Brain microvascular endothelial cell (primary cell): ENCODE results near the gene FRMD8.

Source experiments
- DNase-seq: peaks from one replicate; pipeline ENCODE4 v3.0.0-alpha.2; 2020
- H3K27ac ChIP-seq: fragments of 250-450 bp; sonication (Bioruptor Pico); 2 replicates; pipeline ENCODE4 v1.5.1; 2020; ENCODE audit warnings: mild to moderate bottlenecking, moderate library complexity
- H3K27me3 ChIP-seq: fragments of 250-450 bp; sonication (Bioruptor Pico); replicated peaks from 2 replicates; pipeline ENCODE4 v1.5.1; 2020; ENCODE audit warnings: mild to moderate bottlenecking
- H3K36me3 ChIP-seq: fragments of 250-450 bp; sonication (Bioruptor Pico); replicated peaks from 2 replicates; pipeline ENCODE4 v1.5.1; 2020; ENCODE audit warnings: mild to moderate bottlenecking
- H3K4me3 ChIP-seq: 2 replicates; pipeline ENCODE4 v1.5.1; 2011; ENCODE audit warnings: low read depth, mild to moderate bottlenecking, control low read depth, low read length, moderate library complexity
- in situ Hi-C: cut with HindIII; loops from 2 replicates; pipeline ENCODE4 v1.10.0; 2017; ENCODE audit warnings: low sequenced_read_pairs, low pct_ligation_motif_present
- TF ChIP-seq, protein P1 (sequence below): IDR thresholded peaks from 2 replicates; pipeline ENCODE4 v1.5.1; 2011; ENCODE audit warnings: low read depth, mild to moderate bottlenecking, moderate library complexity, low read length, control low read depth, inconsistent platforms; ENCODE audit errors: missing control alignments

Gene FRMD8

DNA sequence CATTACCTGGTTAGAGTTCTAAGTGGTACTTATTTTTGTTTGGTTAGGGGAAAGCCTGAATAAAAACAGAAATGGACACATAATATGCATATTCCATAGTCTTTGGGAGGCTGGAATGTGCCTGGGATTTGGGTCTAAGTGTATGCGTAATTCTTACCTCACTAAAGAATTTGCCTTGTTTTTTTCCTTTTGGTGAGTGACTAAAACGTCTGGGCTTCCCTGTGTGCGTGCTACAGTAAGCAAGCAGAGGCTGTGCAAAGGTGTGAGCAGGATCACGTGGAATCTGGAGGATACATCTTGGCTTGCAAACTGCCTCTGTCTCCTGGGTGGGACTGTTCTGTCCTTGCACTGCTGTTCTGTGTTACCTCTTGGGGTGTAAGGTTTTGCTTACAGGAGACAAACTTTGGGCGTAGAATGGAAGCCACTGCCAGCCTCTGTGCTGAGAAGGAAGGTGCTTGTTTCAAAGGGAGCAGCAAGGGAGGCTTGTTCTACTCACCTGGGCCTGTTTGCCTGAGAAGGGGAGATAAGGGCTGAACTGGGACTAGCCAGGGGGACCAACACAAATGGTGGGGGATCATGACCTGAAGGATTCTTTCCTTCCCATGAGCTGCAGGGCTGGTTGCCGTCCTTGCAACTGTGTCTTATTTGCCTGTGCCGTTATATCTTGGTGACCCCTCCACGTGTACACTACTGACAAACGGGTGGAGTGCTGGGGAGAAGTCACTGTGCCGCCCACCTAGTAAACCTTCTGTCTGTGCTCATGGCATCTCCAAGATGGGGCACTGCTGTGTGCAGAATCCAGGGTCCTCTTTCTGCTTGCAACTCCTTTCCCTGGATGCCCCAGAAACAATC, 40.6 kb downstream of the FRMD8 start:
- peak; percentile 61 for DNase-seq
- no peaks in the 10 kb centered on the region for H3K27me3 ChIP-seq
- peak overlapping the region; percentile 100 for H3K27ac ChIP-seq
- TF ChIP-seq, protein P1, sequence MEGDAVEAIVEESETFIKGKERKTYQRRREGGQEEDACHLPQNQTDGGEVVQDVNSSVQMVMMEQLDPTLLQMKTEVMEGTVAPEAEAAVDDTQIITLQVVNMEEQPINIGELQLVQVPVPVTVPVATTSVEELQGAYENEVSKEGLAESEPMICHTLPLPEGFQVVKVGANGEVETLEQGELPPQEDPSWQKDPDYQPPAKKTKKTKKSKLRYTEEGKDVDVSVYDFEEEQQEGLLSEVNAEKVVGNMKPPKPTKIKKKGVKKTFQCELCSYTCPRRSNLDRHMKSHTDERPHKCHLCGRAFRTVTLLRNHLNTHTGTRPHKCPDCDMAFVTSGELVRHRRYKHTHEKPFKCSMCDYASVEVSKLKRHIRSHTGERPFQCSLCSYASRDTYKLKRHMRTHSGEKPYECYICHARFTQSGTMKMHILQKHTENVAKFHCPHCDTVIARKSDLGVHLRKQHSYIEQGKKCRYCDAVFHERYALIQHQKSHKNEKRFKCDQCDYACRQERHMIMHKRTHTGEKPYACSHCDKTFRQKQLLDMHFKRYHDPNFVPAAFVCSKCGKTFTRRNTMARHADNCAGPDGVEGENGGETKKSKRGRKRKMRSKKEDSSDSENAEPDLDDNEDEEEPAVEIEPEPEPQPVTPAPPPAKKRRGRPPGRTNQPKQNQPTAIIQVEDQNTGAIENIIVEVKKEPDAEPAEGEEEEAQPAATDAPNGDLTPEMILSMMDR: no peak
- peak overlapping the region; percentile 96 for H3K4me3 ChIP-seq
- in situ Hi-C loops: no loop called here
- H3K36me3 ChIP-seq: peaks cover 56% of the 10 kb centered on the region

DNA sequence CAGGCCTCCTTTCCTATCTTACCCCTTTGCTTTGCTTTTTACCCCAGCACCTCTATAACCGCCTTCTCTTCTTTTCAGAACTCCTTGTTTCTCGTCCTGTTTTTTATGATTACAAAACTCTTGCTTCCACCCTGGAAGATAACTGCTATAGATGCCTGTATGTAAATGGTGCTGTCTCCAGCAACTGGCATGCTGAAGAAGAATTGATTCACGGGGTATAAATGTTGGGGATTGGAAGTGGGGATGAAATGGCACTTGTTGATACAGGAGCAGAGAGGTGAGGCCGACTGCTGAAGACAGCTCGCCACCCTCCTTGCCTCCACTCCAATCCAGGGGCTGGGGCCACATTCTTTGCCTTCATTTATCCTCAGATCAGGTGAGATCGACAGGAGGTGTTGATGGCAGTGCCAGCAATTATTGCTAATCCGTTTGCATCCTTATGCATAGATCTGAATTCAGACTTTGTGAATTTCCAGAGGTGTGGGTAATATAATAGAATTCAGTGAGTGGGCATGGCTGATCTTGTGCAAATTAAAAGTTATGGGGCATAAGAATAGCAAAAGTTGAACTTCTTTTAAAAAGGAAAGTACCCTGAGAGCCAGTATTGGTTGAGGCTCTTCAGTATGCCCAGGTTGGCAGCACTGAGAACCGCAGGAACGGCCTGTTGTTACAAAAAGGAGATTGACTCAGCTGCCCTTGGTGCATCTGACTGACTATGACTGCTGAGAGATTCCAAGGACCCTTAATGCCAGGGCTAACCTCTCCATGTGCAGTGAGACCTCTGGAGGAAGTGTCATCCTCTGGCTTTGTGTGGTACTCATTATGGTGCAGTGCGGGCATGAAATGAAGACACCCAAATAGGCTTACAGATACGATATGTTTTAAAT, 41.5 kb downstream of the FRMD8 start:
- Histone ChIP-seq H3K27ac (peak overlapping the region; percentile 100), H3K36me3 (peaks cover 56% of the 10 kb centered on the region), H3K27me3 (no peaks in the 10 kb centered on the region), H3K4me3 (peak overlapping the region; percentile 96)
- TF ChIP-seq, protein P1: no peak
- peak; percentile 68 for DNase-seq
- in situ Hi-C loops: no loop called here

DNA sequence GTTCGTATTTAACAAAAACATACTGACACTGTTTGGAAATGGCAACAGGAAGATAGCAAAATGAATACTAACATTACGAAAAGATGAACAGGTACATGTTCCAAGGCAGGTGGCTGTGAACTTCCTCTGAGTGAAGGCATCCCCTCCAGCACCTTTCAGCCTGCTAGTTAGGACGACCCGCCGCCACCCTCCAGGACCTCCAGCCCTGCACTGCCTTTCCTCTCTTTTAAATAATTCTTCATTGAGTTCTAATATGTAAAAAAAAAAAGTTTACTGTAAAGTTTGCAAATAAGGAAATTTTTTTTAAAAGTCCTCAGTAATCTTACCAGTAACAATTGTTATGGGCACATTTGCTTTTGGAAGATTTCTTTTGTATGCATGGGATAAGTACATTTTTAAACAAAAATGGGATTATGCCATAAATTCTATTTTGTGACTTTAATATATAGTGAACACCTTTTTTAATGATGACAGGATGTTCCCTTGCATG, 42.2 kb downstream of the FRMD8 start:
- peaks cover 54% of the 10 kb centered on the region for H3K36me3 ChIP-seq
- no peaks in the 10 kb centered on the region for H3K27me3 ChIP-seq
- in situ Hi-C loops: no loop called here
- H3K27ac ChIP-seq: peak overlapping the region; percentile 100
- DNase-seq: no peak
- TF ChIP-seq, protein P1: no peak
- peak overlapping the region; percentile 96 for H3K4me3 ChIP-seq

DNA sequence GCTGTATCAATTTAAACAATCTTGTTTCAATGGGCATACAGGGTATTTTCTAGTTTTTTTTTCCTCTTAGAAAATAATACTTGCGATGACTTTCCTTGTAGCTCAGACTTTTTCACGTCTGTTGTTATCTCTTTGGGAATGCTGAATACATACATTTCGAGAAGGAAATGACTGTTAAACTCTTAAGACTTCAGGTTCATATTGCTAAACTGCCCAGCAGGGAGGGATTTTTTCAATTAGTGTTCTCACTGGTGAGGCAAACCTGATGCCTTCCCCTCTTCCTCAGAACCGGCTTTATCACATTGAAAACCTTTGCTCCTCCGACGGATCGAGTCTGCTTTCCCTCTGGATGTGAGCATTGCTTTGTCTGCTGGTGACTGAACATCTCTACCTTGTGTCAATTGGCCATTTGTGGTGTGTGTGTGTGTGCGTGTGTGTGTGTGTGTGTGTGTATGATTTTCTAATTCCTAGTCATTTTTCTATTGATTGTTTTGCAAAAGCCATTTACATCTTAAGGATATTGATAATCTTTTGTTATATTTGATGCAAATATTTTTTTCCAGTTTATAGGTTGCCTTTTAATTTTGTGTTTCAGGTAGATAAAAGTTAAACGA, 42.7 kb downstream of the FRMD8 start:
- H3K4me3 ChIP-seq: peak overlapping the region; percentile 96
- H3K36me3 ChIP-seq: peaks cover 52% of the 10 kb centered on the region
- H3K27ac ChIP-seq: peak overlapping the region; percentile 100
- no peaks in the 10 kb centered on the region for H3K27me3 ChIP-seq
- peak; percentile 60 for DNase-seq
- TF ChIP-seq, protein P1: no peak
- in situ Hi-C loops: no loop called here

DNA sequence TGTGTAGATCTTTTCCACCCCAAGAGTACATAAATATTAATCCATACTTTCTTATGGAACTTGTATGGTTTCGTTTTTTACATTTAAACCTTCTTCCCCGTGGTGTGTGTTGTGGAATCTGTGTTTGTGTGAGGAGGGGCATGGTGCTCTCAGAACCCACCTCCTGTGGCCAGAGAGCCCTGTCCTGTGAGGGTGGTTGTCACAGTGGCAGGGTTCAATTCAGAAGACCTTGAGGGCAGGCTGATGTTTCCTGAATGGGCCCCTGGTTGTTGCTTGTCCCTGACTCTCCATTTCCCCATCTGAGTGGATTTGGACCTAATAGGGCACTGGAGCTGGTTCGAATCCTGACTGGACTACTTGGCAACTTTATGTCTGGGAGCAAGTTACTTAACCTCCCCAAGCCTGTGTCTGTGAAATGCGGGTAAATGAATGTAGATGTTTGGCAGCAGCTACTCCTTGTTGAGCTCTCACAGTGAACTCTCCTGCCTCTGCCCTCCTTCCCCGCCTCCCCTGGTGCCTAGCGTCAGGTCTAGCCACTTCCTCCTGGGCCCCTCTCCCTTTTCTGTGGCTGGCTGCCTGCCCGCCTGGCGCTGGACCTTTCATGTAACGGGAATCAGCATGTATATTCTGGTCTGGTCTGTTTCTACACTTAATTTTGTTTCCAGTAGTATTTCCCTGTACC, 43.4 kb downstream of the FRMD8 start:
- in situ Hi-C loops: no loop called here
- Histone ChIP-seq H3K4me3 (peak overlapping the region; percentile 96), H3K27me3 (no peaks in the 10 kb centered on the region), H3K36me3 (peaks cover 52% of the 10 kb centered on the region), H3K27ac (peak overlapping the region; percentile 100)
- peak; percentile 66 for DNase-seq
- TF ChIP-seq, protein P1: no peak
